ENCODE measurements around the gene CYLD. TPM values are rescaled to one million over a fixed set of nuclear protein-coding genes. Genes with fewer than 3 reads are reported as not detected.
A peak's percentile ranks its signal among the peaks of the same experiment; 100 is the strongest.

The CYLD gene
- total and polyA plus RNA-seq, 2 of the 4 experiments (the other 2 are of a cell fraction): 16.2 to 37.3 TPM

- dilution Hi-C loops (cut with HindIII; ENCODE audit: low sequenced_read_pairs, unreplicated experiment) (no loop called here), intact Hi-C loops (cut with micrococcal nuclease) (no loop called here), in situ Hi-C loops (cut with MboI; ENCODE audit: low sequenced_read_pairs) (no loop called here)
- Histone ChIP-seq H3K4ac (ENCODE audit: low read depth, low read length) (no peak within 1 kb of the TSS), H3K4me2 (ENCODE audit: low read depth, low read length) (no peak within 1 kb of the TSS; the same call in 1 of the 2 replicates), H2AK9ac (replicated peaks; ENCODE audit: low read depth, low read length, poor library complexity) (peak within 1 kb of the TSS; percentile 42), H3K9me3 (ENCODE audit: control insufficient read depth, insufficient read depth, low read length) (no peaks in the 10 kb centered on the region), H2BK15ac (ENCODE audit: low read depth, low read length) (no peak within 1 kb of the TSS), H3K56ac (ENCODE audit: extremely low read depth, insufficient read depth, low read length) (no peak within 1 kb of the TSS), H4K8ac (ENCODE audit: low read depth in 2 of 2, low read length in 2 of 2) (no peak within 1 kb of the TSS), H4K5ac (ENCODE audit: low read depth, low read length) (no peak within 1 kb of the TSS), H2BK20ac (ENCODE audit: low read depth, low read length) (no peak within 1 kb of the TSS), H4K20me1 (ENCODE audit: insufficient read depth, low read length) (no peaks in the 10 kb centered on the region), H3K9me1 (ENCODE audit: insufficient read depth, low read length) (0 out of 2 replicates have a peak, but pooled peaks cover 4% of the 10 kb centered on the region), H2BK120ac (ENCODE audit: low read depth, low read length) (no peak within 1 kb of the TSS), H3K27me3 (ENCODE audit: control insufficient read depth, insufficient read depth, low read length) (peaks cover 18% of the 10 kb centered on the region; the same call in 1 of the 2 replicates), H3K36me3 (ENCODE audit: control insufficient read depth, insufficient read depth, low read length) (no peaks in the 10 kb centered on the region), H2AFZ (replicated peaks; ENCODE audit: low read length, poor library complexity) (peak within 1 kb of the TSS; percentile 75), H3K4me1 (ENCODE audit: control insufficient read depth, insufficient read depth, low read length) (no peaks in the 10 kb centered on the region), H4K91ac (ENCODE audit: insufficient read depth, low read depth, low read length) (no peak within 1 kb of the TSS), H3K18ac (ENCODE audit: low read depth, low read length) (no peak within 1 kb of the TSS), H2AK5ac (ENCODE audit: low read depth, low read length) (no peak within 1 kb of the TSS), H3K23ac (ENCODE audit: low read depth, low read length) (no peak within 1 kb of the TSS; the same call in 1 of the 2 replicates), H3K79me1 (ENCODE audit: low read depth in 1 of 2, low read length in 2 of 2) (no peaks in the 10 kb centered on the region), H3K27ac (ENCODE audit: insufficient read depth, low read length) (no peak within 1 kb of the TSS), H3K14ac (replicated peaks; ENCODE audit: low read depth, low read length) (no peak within 1 kb of the TSS), H3K9ac (ENCODE audit: low read depth, low read length) (no peak within 1 kb of the TSS), H3K4me3 (ENCODE audit: insufficient read depth, low read depth, low read length) (no peak within 1 kb of the TSS), H2BK5ac (ENCODE audit: low read depth, low read length, poor library complexity, severe bottlenecking) (peak within 1 kb of the TSS; percentile 80)
- DNase-seq: no peak
- no peak for TF ChIP-seq NFE2L2 (IDR thresholded peaks at IDR 0.05; ENCODE audit: low read depth, low read length)
- TF ChIP-seq CHD1 (IDR thresholded peaks at IDR 0.05; ENCODE audit: low read depth, low read length): no peak
- TF ChIP-seq, protein P1, sequence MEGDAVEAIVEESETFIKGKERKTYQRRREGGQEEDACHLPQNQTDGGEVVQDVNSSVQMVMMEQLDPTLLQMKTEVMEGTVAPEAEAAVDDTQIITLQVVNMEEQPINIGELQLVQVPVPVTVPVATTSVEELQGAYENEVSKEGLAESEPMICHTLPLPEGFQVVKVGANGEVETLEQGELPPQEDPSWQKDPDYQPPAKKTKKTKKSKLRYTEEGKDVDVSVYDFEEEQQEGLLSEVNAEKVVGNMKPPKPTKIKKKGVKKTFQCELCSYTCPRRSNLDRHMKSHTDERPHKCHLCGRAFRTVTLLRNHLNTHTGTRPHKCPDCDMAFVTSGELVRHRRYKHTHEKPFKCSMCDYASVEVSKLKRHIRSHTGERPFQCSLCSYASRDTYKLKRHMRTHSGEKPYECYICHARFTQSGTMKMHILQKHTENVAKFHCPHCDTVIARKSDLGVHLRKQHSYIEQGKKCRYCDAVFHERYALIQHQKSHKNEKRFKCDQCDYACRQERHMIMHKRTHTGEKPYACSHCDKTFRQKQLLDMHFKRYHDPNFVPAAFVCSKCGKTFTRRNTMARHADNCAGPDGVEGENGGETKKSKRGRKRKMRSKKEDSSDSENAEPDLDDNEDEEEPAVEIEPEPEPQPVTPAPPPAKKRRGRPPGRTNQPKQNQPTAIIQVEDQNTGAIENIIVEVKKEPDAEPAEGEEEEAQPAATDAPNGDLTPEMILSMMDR (conservative IDR thresholded peaks at IDR 0.05; ENCODE audit: low read depth, low read length): no peak
- TF ChIP-seq, protein P2, sequence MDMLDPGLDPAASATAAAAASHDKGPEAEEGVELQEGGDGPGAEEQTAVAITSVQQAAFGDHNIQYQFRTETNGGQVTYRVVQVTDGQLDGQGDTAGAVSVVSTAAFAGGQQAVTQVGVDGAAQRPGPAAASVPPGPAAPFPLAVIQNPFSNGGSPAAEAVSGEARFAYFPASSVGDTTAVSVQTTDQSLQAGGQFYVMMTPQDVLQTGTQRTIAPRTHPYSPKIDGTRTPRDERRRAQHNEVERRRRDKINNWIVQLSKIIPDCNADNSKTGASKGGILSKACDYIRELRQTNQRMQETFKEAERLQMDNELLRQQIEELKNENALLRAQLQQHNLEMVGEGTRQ (IDR thresholded peaks at IDR 0.05; ENCODE audit: low read depth, low read length): no peak
- no peak for TF ChIP-seq BHLHE40 (IDR thresholded peaks at IDR 0.05; ENCODE audit: low read depth, low read length)
- TF ChIP-seq RFX5 (IDR thresholded peaks at IDR 0.05; ENCODE audit: low read depth, low read length): no peak
- TF ChIP-seq CEBPB (IDR thresholded peaks at IDR 0.05; ENCODE audit: low read depth, low read length): no peak
- peak; percentile 60 for ATAC-seq (ENCODE audit: low read depth)
- no TSS peak for BruUV-seq (replicated peaks)
- 36% methylated on average over 21 of the region's 56 CpGs; no CpG with 5 or more reads in 1 of the 2 experiments for WGBS, 2 experiments (ENCODE audit: extremely low coverage in 2 of 2, insufficient read length in 1 of 2)
- ChIA-PET POLR2A (ENCODE audit: unreplicated experiment) (no interaction called here), CTCF (no interaction called here)
These were observed 48.7 kb upstream of the CYLD start, which contains the start of gene NOD2 for GRCh38 chr16:50692999-50693781. NOD2 (plus strand) TSS chr16:50693606; CDS start chr16:50699496, 5,890 bp downstream.

Measured in IMR-90 (cell line).